ENCODE measurements around the gene MBNL3. TPM values are rescaled to one million over a fixed set of nuclear protein-coding genes. Genes with fewer than 3 reads are reported as not detected.

The MBNL3 gene
- total and polyA plus RNA-seq, 9 of the 15 experiments (the other 6 are each of a cell fraction or from before 2014, with no cell fraction given): under 0.01 to 0.25 (median 0.16) TPM

GRCh38 chrX:132491191-132491590, 2.4 kb upstream of the MBNL3 start (continued):
- TF ChIP-seq TFE3 (CRISPR knock-in tag; IDR thresholded peaks at IDR 0.05) (no peak), HEY1 (CRISPR knock-in tag; IDR thresholded peaks at IDR 0.05; ENCODE audit: borderline replicate concordance) (no peak), ZNF695 (CRISPR knock-in tag; IDR thresholded peaks at IDR 0.05) (no peak)
- TF ChIP-seq, protein P1, sequence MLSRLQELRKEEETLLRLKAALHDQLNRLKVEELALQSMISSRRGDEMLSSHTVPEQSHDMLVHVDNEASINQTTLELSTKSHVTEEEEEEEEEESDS (CRISPR knock-in tag; IDR thresholded peaks at IDR 0.05): no peak
- TF ChIP-seq, protein P2, sequence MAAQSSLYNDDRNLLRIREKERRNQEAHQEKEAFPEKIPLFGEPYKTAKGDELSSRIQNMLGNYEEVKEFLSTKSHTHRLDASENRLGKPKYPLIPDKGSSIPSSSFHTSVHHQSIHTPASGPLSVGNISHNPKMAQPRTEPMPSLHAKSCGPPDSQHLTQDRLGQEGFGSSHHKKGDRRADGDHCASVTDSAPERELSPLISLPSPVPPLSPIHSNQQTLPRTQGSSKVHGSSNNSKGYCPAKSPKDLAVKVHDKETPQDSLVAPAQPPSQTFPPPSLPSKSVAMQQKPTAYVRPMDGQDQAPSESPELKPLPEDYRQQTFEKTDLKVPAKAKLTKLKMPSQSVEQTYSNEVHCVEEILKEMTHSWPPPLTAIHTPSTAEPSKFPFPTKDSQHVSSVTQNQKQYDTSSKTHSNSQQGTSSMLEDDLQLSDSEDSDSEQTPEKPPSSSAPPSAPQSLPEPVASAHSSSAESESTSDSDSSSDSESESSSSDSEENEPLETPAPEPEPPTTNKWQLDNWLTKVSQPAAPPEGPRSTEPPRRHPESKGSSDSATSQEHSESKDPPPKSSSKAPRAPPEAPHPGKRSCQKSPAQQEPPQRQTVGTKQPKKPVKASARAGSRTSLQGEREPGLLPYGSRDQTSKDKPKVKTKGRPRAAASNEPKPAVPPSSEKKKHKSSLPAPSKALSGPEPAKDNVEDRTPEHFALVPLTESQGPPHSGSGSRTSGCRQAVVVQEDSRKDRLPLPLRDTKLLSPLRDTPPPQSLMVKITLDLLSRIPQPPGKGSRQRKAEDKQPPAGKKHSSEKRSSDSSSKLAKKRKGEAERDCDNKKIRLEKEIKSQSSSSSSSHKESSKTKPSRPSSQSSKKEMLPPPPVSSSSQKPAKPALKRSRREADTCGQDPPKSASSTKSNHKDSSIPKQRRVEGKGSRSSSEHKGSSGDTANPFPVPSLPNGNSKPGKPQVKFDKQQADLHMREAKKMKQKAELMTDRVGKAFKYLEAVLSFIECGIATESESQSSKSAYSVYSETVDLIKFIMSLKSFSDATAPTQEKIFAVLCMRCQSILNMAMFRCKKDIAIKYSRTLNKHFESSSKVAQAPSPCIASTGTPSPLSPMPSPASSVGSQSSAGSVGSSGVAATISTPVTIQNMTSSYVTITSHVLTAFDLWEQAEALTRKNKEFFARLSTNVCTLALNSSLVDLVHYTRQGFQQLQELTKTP (IDR thresholded peaks at IDR 0.05; ENCODE audit: low read depth in 1 of 2, partially characterized antibody in 2 of 2): no peak
- TF ChIP-seq, protein P3, sequence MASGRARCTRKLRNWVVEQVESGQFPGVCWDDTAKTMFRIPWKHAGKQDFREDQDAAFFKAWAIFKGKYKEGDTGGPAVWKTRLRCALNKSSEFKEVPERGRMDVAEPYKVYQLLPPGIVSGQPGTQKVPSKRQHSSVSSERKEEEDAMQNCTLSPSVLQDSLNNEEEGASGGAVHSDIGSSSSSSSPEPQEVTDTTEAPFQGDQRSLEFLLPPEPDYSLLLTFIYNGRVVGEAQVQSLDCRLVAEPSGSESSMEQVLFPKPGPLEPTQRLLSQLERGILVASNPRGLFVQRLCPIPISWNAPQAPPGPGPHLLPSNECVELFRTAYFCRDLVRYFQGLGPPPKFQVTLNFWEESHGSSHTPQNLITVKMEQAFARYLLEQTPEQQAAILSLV (tag; IDR thresholded peaks at IDR 0.05): no peak
